WTC11 (cell line): ENCODE measurements around the gene S1PR3. TPM values are rescaled to one million over a fixed set of nuclear protein-coding genes. Genes with fewer than 3 reads are reported as not detected.

Experiments used
- ATAC-seq: fragments of 200-7000 bp; cut with Tn5 transposase; 2 replicates; pipeline ENCODE4 v1.10.0; 2021; ENCODE audit warnings: mild to moderate bottlenecking, moderate library complexity
- CTCF ChIA-PET: fragments of 300-600 bp; sonication (Branson Sonifier 250); formaldehyde crosslinking; loops from one replicate; lab custom pipeline; 2021; ENCODE audit warnings: antibody characterized with exemption; lab: Charles Lee
- POLR2A ChIA-PET: fragments of 350-600 bp; sonication (Branson Sonifier 250); formaldehyde crosslinking; loops from one replicate; lab custom pipeline; 2021; ENCODE audit warnings: antibody characterized with exemption; lab: Charles Lee
- DNase-seq: peaks from one replicate; pipeline ENCODE4 v3.0.0; 2021; ENCODE audit warnings: low spot score
- H3K27ac Mint-ChIP-seq: 2 replicates; pipeline ENCODE4 v1.8.0; 2021; ENCODE audit warnings: mixed read lengths
- H3K27me3 Mint-ChIP-seq: 2 replicates; pipeline ENCODE4 v1.8.0; 2021; ENCODE audit warnings: low read depth, mild to moderate bottlenecking, moderate library complexity, mixed read lengths
- H3K36me3 Mint-ChIP-seq: 2 replicates; pipeline ENCODE4 v1.8.0; 2021; ENCODE audit warnings: mixed read lengths
- H3K4me1 Mint-ChIP-seq: 2 replicates; pipeline ENCODE4 v1.8.0; 2022; ENCODE audit warnings: mixed read lengths
- H3K4me3 Mint-ChIP-seq: 2 replicates; pipeline ENCODE4 v1.8.0; 2021; ENCODE audit warnings: mild to moderate bottlenecking, moderate library complexity, mixed read lengths
- H3K9me3 Mint-ChIP-seq: 2 replicates; pipeline ENCODE4 v1.8.0; 2021; ENCODE audit warnings: mixed read lengths
- ESRRA ChIP-seq: sonication (generic); formaldehyde crosslinking; IDR thresholded peaks from 2 replicates; pipeline ENCODE4 v1.8.1; 2022; ENCODE audit warnings: mild to moderate bottlenecking, missing genetic modification reagents, borderline replicate concordance
- FOXK1 ChIP-seq: sonication (generic); formaldehyde crosslinking; IDR thresholded peaks from 2 replicates; pipeline ENCODE4 v1.8.0; 2022; ENCODE audit warnings: mild to moderate bottlenecking, moderate library complexity, missing genetic modification reagents
- FOXP1 ChIP-seq: sonication (generic); formaldehyde crosslinking; IDR thresholded peaks from 2 replicates; pipeline ENCODE4 v1.8.0; 2022; ENCODE audit warnings: missing genetic modification reagents, mild to moderate bottlenecking, moderate library complexity, borderline replicate concordance
- GRHL2 ChIP-seq: fragments of 250-450 bp; sonication (Bioruptor Pico); IDR thresholded peaks from 2 replicates; pipeline ENCODE4 v1.8.0; 2022; ENCODE audit warnings: mild to moderate bottlenecking, moderate library complexity; ENCODE audit not compliant: insufficient replicate concordance, severe bottlenecking
- GTF2I ChIP-seq: fragments of 250-450 bp; sonication (Bioruptor Pico); conservative IDR thresholded peaks from 2 replicates; pipeline ENCODE4 v1.4.0; 2021; ENCODE audit warnings: mild to moderate bottlenecking
- IRF2 ChIP-seq: sonication (generic); formaldehyde crosslinking; IDR thresholded peaks from 2 replicates; pipeline ENCODE4 v1.8.0; 2022; ENCODE audit warnings: low read depth, missing genetic modification reagents, borderline replicate concordance
- JAZF1 ChIP-seq: fragments of 250-450 bp; sonication (Bioruptor Pico); IDR thresholded peaks from 2 replicates; pipeline ENCODE4 v1.9.0; 2021; ENCODE audit warnings: moderate library complexity, mild to moderate bottlenecking, inconsistent platforms
- MYBL2 ChIP-seq: sonication (generic); formaldehyde crosslinking; IDR thresholded peaks from 2 replicates; pipeline ENCODE4 v1.8.1; 2023; ENCODE audit warnings: mild to moderate bottlenecking, moderate library complexity, missing genetic modification reagents
- NFE2L1 ChIP-seq: sonication (generic); formaldehyde crosslinking; IDR thresholded peaks from 2 replicates; pipeline ENCODE4 v1.8.1; 2023; ENCODE audit warnings: missing genetic modification reagents
- NR1H2 ChIP-seq: sonication (generic); formaldehyde crosslinking; IDR thresholded peaks from 2 replicates; pipeline ENCODE4 v1.9.0; 2021; ENCODE audit warnings: mild to moderate bottlenecking, moderate library complexity, missing genetic modification reagents
- OVOL2 ChIP-seq: fragments of 250-450 bp; sonication (Bioruptor Pico); IDR thresholded peaks from 2 replicates; pipeline ENCODE4 v1.9.0; 2021; ENCODE audit warnings: mild to moderate bottlenecking, borderline replicate concordance
- TEAD1 ChIP-seq: sonication (generic); formaldehyde crosslinking; IDR thresholded peaks from 2 replicates; pipeline ENCODE4 v1.8.0; 2022; ENCODE audit warnings: mild to moderate bottlenecking, missing genetic modification reagents
- total RNA-seq: library from RNA; stranded (reverse); gene quantifications from 3 replicates; pipeline ENCODE4 v1.2.3, GENCODE V29; 2021
- TF ChIP-seq, protein P1 (sequence below): fragments of 250-450 bp; sonication (Bioruptor Pico); IDR thresholded peaks from 2 replicates; pipeline ENCODE4 v1.9.0; 2021; ENCODE audit warnings: mild to moderate bottlenecking
- TF ChIP-seq, protein P2 (sequence below): fragments of 250-450 bp; sonication (Bioruptor Pico); IDR thresholded peaks from 2 replicates; pipeline ENCODE4 v2.1.2; 2022; ENCODE audit warnings: mild to moderate bottlenecking, moderate library complexity
- TF ChIP-seq, protein P3 (sequence below): sonication (generic); formaldehyde crosslinking; IDR thresholded peaks from 2 replicates; pipeline ENCODE4 v1.8.1; 2022; ENCODE audit warnings: mild to moderate bottlenecking, moderate library complexity, missing genetic modification reagents
- TF ChIP-seq, protein P4 (sequence below): fragments of 250-450 bp; sonication (Bioruptor Pico); IDR thresholded peaks from 2 replicates; pipeline ENCODE4 v1.9.0; 2021; ENCODE audit warnings: mild to moderate bottlenecking, borderline replicate concordance
- TF ChIP-seq, protein P5 (sequence below): sonication (generic); formaldehyde crosslinking; IDR thresholded peaks from 2 replicates; pipeline ENCODE4 v1.8.1; 2023; ENCODE audit warnings: mild to moderate bottlenecking, missing genetic modification reagents
- TF ChIP-seq, protein P6 (sequence below): sonication (generic); formaldehyde crosslinking; IDR thresholded peaks from 2 replicates; pipeline ENCODE4 v1.8.1; 2022; ENCODE audit warnings: mild to moderate bottlenecking, missing genetic modification reagents, moderate library complexity, borderline replicate concordance

The S1PR3 gene
- total RNA-seq, 1 experiment from 2014 or later: 7.1 TPM

DNA sequence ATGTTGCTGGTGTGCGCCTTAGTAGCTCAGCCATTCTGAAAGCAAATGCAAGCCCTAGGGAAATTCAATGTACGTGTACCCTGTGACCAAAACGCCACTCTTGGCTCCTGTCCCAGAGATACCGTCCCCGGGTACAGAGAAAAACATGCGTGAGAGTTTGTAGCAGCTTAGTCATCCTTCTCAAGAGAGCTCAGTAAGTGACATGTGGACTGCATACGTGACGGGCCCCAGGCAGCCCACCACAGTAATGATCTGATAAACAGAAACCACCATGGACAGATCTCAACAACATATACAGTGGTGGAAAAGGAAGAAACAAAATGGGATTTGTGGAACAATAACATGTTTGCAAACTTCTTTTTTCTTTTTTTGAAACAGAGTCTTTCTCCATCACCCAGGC is 45.1 kb downstream of the S1PR3 start:
- no peak overlapping the region for H3K27ac Mint-ChIP-seq
- peaks cover 3% of the 10 kb centered on the region for H3K9me3 Mint-ChIP-seq
- no peaks in the 10 kb centered on the region for H3K4me1 Mint-ChIP-seq
- no peak overlapping the region for H3K4me3 Mint-ChIP-seq
- H3K36me3 Mint-ChIP-seq: peaks cover 6% of the 10 kb centered on the region
- CTCF ChIA-PET: interaction anchor here (0.9 to 1.6 kb wide), 2 partner anchors 12 to 243 kb away, joined by 3 to 4 read pairs; no protein-coding TSS in a partner anchor
- POLR2A ChIA-PET: no interaction called here
- no peak for TF ChIP-seq MYBL2
- TF ChIP-seq, protein P1, sequence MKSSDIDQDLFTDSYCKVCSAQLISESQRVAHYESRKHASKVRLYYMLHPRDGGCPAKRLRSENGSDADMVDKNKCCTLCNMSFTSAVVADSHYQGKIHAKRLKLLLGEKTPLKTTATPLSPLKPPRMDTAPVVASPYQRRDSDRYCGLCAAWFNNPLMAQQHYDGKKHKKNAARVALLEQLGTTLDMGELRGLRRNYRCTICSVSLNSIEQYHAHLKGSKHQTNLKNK (CRISPR knock-in tag): no peak
- no peak for TF ChIP-seq NR1H2 (CRISPR knock-in tag)
- TF ChIP-seq GTF2I (CRISPR knock-in tag): no peak
- TF ChIP-seq GRHL2 (CRISPR knock-in tag): no peak
- TF ChIP-seq FOXK1: no peak
- no peak for TF ChIP-seq ESRRA
- TF ChIP-seq, protein P2, sequence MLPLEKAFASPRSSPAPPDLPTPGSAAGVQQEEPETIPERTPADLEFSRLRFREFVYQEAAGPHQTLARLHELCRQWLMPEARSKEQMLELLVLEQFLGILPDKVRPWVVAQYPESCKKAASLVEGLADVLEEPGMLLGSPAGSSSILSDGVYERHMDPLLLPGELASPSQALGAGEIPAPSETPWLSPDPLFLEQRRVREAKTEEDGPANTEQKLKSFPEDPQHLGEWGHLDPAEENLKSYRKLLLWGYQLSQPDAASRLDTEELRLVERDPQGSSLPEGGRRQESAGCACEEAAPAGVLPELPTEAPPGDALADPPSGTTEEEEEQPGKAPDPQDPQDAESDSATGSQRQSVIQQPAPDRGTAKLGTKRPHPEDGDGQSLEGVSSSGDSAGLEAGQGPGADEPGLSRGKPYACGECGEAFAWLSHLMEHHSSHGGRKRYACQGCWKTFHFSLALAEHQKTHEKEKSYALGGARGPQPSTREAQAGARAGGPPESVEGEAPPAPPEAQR: no peak
- TF ChIP-seq NFE2L1 (CRISPR knock-in tag): no peak
- no peak for TF ChIP-seq TEAD1 (CRISPR knock-in tag)
- TF ChIP-seq, protein P3, sequence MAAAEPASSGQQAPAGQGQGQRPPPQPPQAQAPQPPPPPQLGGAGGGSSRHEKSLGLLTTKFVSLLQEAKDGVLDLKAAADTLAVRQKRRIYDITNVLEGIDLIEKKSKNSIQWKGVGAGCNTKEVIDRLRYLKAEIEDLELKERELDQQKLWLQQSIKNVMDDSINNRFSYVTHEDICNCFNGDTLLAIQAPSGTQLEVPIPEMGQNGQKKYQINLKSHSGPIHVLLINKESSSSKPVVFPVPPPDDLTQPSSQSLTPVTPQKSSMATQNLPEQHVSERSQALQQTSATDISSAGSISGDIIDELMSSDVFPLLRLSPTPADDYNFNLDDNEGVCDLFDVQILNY (CRISPR knock-in tag): no peak
- no peak for TF ChIP-seq OVOL2 (CRISPR knock-in tag)
- no peak for TF ChIP-seq FOXP1 (CRISPR knock-in tag)
- no peak for TF ChIP-seq IRF2 (CRISPR knock-in tag)
- no peak for TF ChIP-seq JAZF1
- TF ChIP-seq, protein P4, sequence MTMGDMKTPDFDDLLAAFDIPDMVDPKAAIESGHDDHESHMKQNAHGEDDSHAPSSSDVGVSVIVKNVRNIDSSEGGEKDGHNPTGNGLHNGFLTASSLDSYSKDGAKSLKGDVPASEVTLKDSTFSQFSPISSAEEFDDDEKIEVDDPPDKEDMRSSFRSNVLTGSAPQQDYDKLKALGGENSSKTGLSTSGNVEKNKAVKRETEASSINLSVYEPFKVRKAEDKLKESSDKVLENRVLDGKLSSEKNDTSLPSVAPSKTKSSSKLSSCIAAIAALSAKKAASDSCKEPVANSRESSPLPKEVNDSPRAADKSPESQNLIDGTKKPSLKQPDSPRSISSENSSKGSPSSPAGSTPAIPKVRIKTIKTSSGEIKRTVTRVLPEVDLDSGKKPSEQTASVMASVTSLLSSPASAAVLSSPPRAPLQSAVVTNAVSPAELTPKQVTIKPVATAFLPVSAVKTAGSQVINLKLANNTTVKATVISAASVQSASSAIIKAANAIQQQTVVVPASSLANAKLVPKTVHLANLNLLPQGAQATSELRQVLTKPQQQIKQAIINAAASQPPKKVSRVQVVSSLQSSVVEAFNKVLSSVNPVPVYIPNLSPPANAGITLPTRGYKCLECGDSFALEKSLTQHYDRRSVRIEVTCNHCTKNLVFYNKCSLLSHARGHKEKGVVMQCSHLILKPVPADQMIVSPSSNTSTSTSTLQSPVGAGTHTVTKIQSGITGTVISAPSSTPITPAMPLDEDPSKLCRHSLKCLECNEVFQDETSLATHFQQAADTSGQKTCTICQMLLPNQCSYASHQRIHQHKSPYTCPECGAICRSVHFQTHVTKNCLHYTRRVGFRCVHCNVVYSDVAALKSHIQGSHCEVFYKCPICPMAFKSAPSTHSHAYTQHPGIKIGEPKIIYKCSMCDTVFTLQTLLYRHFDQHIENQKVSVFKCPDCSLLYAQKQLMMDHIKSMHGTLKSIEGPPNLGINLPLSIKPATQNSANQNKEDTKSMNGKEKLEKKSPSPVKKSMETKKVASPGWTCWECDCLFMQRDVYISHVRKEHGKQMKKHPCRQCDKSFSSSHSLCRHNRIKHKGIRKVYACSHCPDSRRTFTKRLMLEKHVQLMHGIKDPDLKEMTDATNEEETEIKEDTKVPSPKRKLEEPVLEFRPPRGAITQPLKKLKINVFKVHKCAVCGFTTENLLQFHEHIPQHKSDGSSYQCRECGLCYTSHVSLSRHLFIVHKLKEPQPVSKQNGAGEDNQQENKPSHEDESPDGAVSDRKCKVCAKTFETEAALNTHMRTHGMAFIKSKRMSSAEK: no peak
- TF ChIP-seq, protein P5, sequence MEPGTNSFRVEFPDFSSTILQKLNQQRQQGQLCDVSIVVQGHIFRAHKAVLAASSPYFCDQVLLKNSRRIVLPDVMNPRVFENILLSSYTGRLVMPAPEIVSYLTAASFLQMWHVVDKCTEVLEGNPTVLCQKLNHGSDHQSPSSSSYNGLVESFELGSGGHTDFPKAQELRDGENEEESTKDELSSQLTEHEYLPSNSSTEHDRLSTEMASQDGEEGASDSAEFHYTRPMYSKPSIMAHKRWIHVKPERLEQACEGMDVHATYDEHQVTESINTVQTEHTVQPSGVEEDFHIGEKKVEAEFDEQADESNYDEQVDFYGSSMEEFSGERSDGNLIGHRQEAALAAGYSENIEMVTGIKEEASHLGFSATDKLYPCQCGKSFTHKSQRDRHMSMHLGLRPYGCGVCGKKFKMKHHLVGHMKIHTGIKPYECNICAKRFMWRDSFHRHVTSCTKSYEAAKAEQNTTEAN (CRISPR knock-in tag): no peak
- TF ChIP-seq, protein P6, sequence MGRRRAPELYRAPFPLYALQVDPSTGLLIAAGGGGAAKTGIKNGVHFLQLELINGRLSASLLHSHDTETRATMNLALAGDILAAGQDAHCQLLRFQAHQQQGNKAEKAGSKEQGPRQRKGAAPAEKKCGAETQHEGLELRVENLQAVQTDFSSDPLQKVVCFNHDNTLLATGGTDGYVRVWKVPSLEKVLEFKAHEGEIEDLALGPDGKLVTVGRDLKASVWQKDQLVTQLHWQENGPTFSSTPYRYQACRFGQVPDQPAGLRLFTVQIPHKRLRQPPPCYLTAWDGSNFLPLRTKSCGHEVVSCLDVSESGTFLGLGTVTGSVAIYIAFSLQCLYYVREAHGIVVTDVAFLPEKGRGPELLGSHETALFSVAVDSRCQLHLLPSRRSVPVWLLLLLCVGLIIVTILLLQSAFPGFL (CRISPR knock-in tag): no peak
- DNase-seq (no peak), ATAC-seq (no peak)
- no peaks in the 10 kb centered on the region for H3K27me3 Mint-ChIP-seq
